IPS-18c (cell line): ENCODE results near the gene ZBTB20.

Experiments used
- H3K4me3 ChIP-seq: 2 replicates; pipeline ENCODE4 v1.7.0; 2013; ENCODE audit warnings: low read depth, mild to moderate bottlenecking, low read length, moderate library complexity; ENCODE audit not compliant: insufficient read depth
- H3K9me3 ChIP-seq: one replicate; pipeline ENCODE4 v1.6.1; 2013; ENCODE audit warnings: mild to moderate bottlenecking, low read length, moderate library complexity; ENCODE audit not compliant: control insufficient read depth, insufficient read depth

The ZBTB20 gene

GRCh38 chr3:114299941-114300624, 847.0 kb downstream of the ZBTB20 start:
- H3K9me3 ChIP-seq = no peaks in the 10 kb centered on the region
- no peak overlapping the region for H3K4me3 ChIP-seq

- Histone ChIP-seq H3K4me3 (no peak overlapping the region), H3K9me3 (no peaks in the 10 kb centered on the region)
Observed at GRCh38 chr3:114299421-114299820, 847.7 kb downstream of the ZBTB20 start.

GRCh38 chr3:114295946-114296345, 851.1 kb downstream of the ZBTB20 start:
- no peaks in the 10 kb centered on the region for H3K9me3 ChIP-seq
- no peak overlapping the region for H3K4me3 ChIP-seq

GRCh38 chr3:114294940-114295480, 852.1 kb downstream of the ZBTB20 start:
- Histone ChIP-seq H3K4me3 (no peak overlapping the region), H3K9me3 (no peaks in the 10 kb centered on the region)

GRCh38 chr3:114293838-114294535, 853.1 kb downstream of the ZBTB20 start, which contains the start of gene TIGIT:
TSS of gene TIGIT (plus strand) at chr3:114294028. CDS start at chr3:114294062, 34 bp downstream.
- Histone ChIP-seq H3K9me3 (no peaks in the 10 kb centered on the region), H3K4me3 (no peak within 1 kb of the TSS)

GRCh38 chr3:114290911-114291901, 855.9 kb downstream of the ZBTB20 start:
- Histone ChIP-seq H3K9me3 (no peaks in the 10 kb centered on the region), H3K4me3 (no peak overlapping the region)

- H3K4me3 ChIP-seq = no peak overlapping the region
- no peaks in the 10 kb centered on the region for H3K9me3 ChIP-seq
Observed at GRCh38 chr3:114286266-114286665, 860.8 kb downstream of the ZBTB20 start.

GRCh38 chr3:114285648-114286230, 861.3 kb downstream of the ZBTB20 start:
- Histone ChIP-seq H3K9me3 (no peaks in the 10 kb centered on the region), H3K4me3 (no peak overlapping the region)

- Histone ChIP-seq H3K4me3 (no peak overlapping the region), H3K9me3 (no peaks in the 10 kb centered on the region)
Observed at GRCh38 chr3:114284644-114285043, 862.4 kb downstream of the ZBTB20 start.
